ENCODE results near the gene CPEB1. TPM values are rescaled to one million over a fixed set of nuclear protein-coding genes. Genes with fewer than 3 reads are reported as not detected.

The CPEB1 gene
- total RNA-seq, 1 experiment from 2014 or later = 0.37 TPM

- H3K4me3 ChIP-seq = no peak overlapping the region
- no peak for DNase-seq (ENCODE audit: low read depth in 1 of 2, low spot score in 2 of 2)
- H3K27me3 ChIP-seq (replicated peaks) = 0 out of 2 replicates have a peak, but pooled peaks cover 7% of the 10 kb centered on the region
- H3K36me3 ChIP-seq = no peaks in the 10 kb centered on the region
- no peak overlapping the region for H3K27ac ChIP-seq
- no peaks in the 10 kb centered on the region; the same call in 1 of the 2 replicates for H3K4me1 ChIP-seq (replicated peaks)
- H3K9me3 ChIP-seq (replicated peaks) = no peaks in the 10 kb centered on the region
Observed at GRCh38 chr15:82595766-82596165, 51.4 kb downstream of the CPEB1 start.

GRCh38 chr15:82595203-82595602, 52.0 kb downstream of the CPEB1 start:
- Histone ChIP-seq H3K36me3 (no peaks in the 10 kb centered on the region), H3K27me3 (replicated peaks) (0 out of 2 replicates have a peak, but pooled peaks cover 7% of the 10 kb centered on the region), H3K4me1 (replicated peaks) (no peaks in the 10 kb centered on the region; the same call in 1 of the 2 replicates), H3K4me3 (no peak overlapping the region), H3K9me3 (replicated peaks) (no peaks in the 10 kb centered on the region), H3K27ac (no peak overlapping the region)
- DNase-seq (ENCODE audit: low read depth in 1 of 2, low spot score in 2 of 2) = no peak

- Histone ChIP-seq H3K9me3 (replicated peaks) (0 out of 2 replicates have a peak, but pooled peaks cover 2% of the 10 kb centered on the region), H3K27ac (no peak overlapping the region), H3K36me3 (no peaks in the 10 kb centered on the region), H3K4me1 (replicated peaks) (no peaks in the 10 kb centered on the region), H3K27me3 (replicated peaks) (peaks cover 7% of the 10 kb centered on the region; the same call in 1 of the 2 replicates), H3K4me3 (no peak overlapping the region)
- DNase-seq (ENCODE audit: low read depth in 1 of 2, low spot score in 2 of 2) = no peak
Observed at GRCh38 chr15:82587805-82588204, 59.4 kb downstream of the CPEB1 start.

- Histone ChIP-seq H3K27me3 (replicated peaks) (peaks cover 7% of the 10 kb centered on the region; the same call in 1 of the 2 replicates), H3K27ac (no peak overlapping the region), H3K9me3 (replicated peaks) (0 out of 2 replicates have a peak, but pooled peaks cover 2% of the 10 kb centered on the region), H3K4me3 (no peak overlapping the region), H3K4me1 (replicated peaks) (no peaks in the 10 kb centered on the region), H3K36me3 (no peaks in the 10 kb centered on the region)
- DNase-seq (ENCODE audit: low read depth in 1 of 2, low spot score in 2 of 2) = no peak
Observed at GRCh38 chr15:82585072-82585471, 62.1 kb downstream of the CPEB1 start.

- H3K27ac ChIP-seq = no peak overlapping the region
- H3K9me3 ChIP-seq (replicated peaks) = no peaks in the 10 kb centered on the region
- no peak overlapping the region for H3K4me3 ChIP-seq
- no peaks in the 10 kb centered on the region for H3K36me3 ChIP-seq
- H3K27me3 ChIP-seq (replicated peaks) = 0 out of 2 replicates have a peak, but pooled peaks cover 5% of the 10 kb centered on the region
- no peak for DNase-seq (ENCODE audit: low read depth in 1 of 2, low spot score in 2 of 2)
- no peaks in the 10 kb centered on the region for H3K4me1 ChIP-seq (replicated peaks)
Observed at GRCh38 chr15:82580713-82581112, 66.5 kb downstream of the CPEB1 start.

- no peaks in the 10 kb centered on the region for H3K36me3 ChIP-seq
- H3K9me3 ChIP-seq (replicated peaks) = no peaks in the 10 kb centered on the region
- H3K4me3 ChIP-seq = no peak overlapping the region
- no peak overlapping the region for H3K27ac ChIP-seq
- H3K4me1 ChIP-seq (replicated peaks) = 0 out of 2 replicates have a peak, but pooled peaks cover 4% of the 10 kb centered on the region
- H3K27me3 ChIP-seq (replicated peaks) = no peaks in the 10 kb centered on the region
- no peak for DNase-seq (ENCODE audit: low read depth in 1 of 2, low spot score in 2 of 2)
Observed at GRCh38 chr15:82575335-82575734, 71.8 kb downstream of the CPEB1 start.

- Histone ChIP-seq H3K27me3 (replicated peaks) (no peaks in the 10 kb centered on the region), H3K9me3 (replicated peaks) (no peaks in the 10 kb centered on the region), H3K27ac (no peak overlapping the region), H3K4me3 (no peak overlapping the region), H3K36me3 (no peaks in the 10 kb centered on the region), H3K4me1 (replicated peaks) (0 out of 2 replicates have a peak, but pooled peaks cover 4% of the 10 kb centered on the region)
- no peak for DNase-seq (ENCODE audit: low read depth in 1 of 2, low spot score in 2 of 2)
Observed at GRCh38 chr15:82572986-82573385, 74.2 kb downstream of the CPEB1 start.

GRCh38 chr15:82572311-82572710, 74.9 kb downstream of the CPEB1 start:
- Histone ChIP-seq H3K27me3 (replicated peaks) (no peaks in the 10 kb centered on the region), H3K4me3 (no peak overlapping the region), H3K4me1 (replicated peaks) (0 out of 2 replicates have a peak, but pooled peaks cover 4% of the 10 kb centered on the region), H3K9me3 (replicated peaks) (no peaks in the 10 kb centered on the region), H3K36me3 (no peaks in the 10 kb centered on the region), H3K27ac (no peak overlapping the region)
- no peak for DNase-seq (ENCODE audit: low read depth in 1 of 2, low spot score in 2 of 2)

GRCh38 chr15:82571722-82572222, 75.4 kb downstream of the CPEB1 start:
- Histone ChIP-seq H3K27ac (no peak overlapping the region), H3K36me3 (no peaks in the 10 kb centered on the region), H3K9me3 (replicated peaks) (no peaks in the 10 kb centered on the region), H3K4me1 (replicated peaks) (0 out of 2 replicates have a peak, but pooled peaks cover 4% of the 10 kb centered on the region), H3K27me3 (replicated peaks) (0 out of 2 replicates have a peak, but pooled peaks cover 2% of the 10 kb centered on the region), H3K4me3 (no peak overlapping the region)
- peak; percentile 24 to 49 for DNase-seq (ENCODE audit: low read depth in 1 of 2, low spot score in 2 of 2)

- no peaks in the 10 kb centered on the region for H3K9me3 ChIP-seq (replicated peaks)
- H3K36me3 ChIP-seq = no peaks in the 10 kb centered on the region
- H3K4me1 ChIP-seq (replicated peaks) = 0 out of 2 replicates have a peak, but pooled peaks cover 4% of the 10 kb centered on the region
- DNase-seq (ENCODE audit: low read depth in 1 of 2, low spot score in 2 of 2) = no peak
- H3K27me3 ChIP-seq (replicated peaks) = 0 out of 2 replicates have a peak, but pooled peaks cover 3% of the 10 kb centered on the region
- no peak overlapping the region for H3K4me3 ChIP-seq
- H3K27ac ChIP-seq = no peak overlapping the region
Observed at GRCh38 chr15:82570721-82571508, 76.2 kb downstream of the CPEB1 start.

GRCh38 chr15:82569834-82570233, 77.3 kb downstream of the CPEB1 start:
- no peak for DNase-seq (ENCODE audit: low read depth in 1 of 2, low spot score in 2 of 2)
- H3K27ac ChIP-seq = no peak overlapping the region
- H3K27me3 ChIP-seq (replicated peaks) = 0 out of 2 replicates have a peak, but pooled peaks cover 3% of the 10 kb centered on the region
- H3K4me1 ChIP-seq (replicated peaks) = 0 out of 2 replicates have a peak, but pooled peaks cover 4% of the 10 kb centered on the region
- no peak overlapping the region for H3K4me3 ChIP-seq
- no peaks in the 10 kb centered on the region for H3K36me3 ChIP-seq
- H3K9me3 ChIP-seq (replicated peaks) = no peaks in the 10 kb centered on the region

GRCh38 chr15:82568986-82569385, 78.2 kb downstream of the CPEB1 start:
- no peak for DNase-seq (ENCODE audit: low read depth in 1 of 2, low spot score in 2 of 2)
- no peaks in the 10 kb centered on the region for H3K9me3 ChIP-seq (replicated peaks)

GRCh38 chr15:82567661-82568060, 79.5 kb downstream of the CPEB1 start:
- Histone ChIP-seq H3K36me3 (no peaks in the 10 kb centered on the region), H3K27me3 (replicated peaks) (0 out of 2 replicates have a peak, but pooled peaks cover 3% of the 10 kb centered on the region), H3K27ac (no peak overlapping the region), H3K4me3 (no peak overlapping the region), H3K4me1 (replicated peaks) (0 out of 2 replicates have a peak, but pooled peaks cover 4% of the 10 kb centered on the region), H3K9me3 (replicated peaks) (no peaks in the 10 kb centered on the region)
- DNase-seq (ENCODE audit: low read depth in 1 of 2, low spot score in 2 of 2) = no peak

More at GRCh38 chr15:82568986-82569385, 78.2 kb downstream of the CPEB1 start:
- Histone ChIP-seq H3K36me3 (no peaks in the 10 kb centered on the region), H3K4me1 (replicated peaks) (0 out of 2 replicates have a peak, but pooled peaks cover 4% of the 10 kb centered on the region), H3K4me3 (no peak overlapping the region), H3K27ac (no peak overlapping the region), H3K27me3 (replicated peaks) (0 out of 2 replicates have a peak, but pooled peaks cover 3% of the 10 kb centered on the region)

GRCh38 chr15:82566690-82567089, 80.5 kb downstream of the CPEB1 start:
- Histone ChIP-seq H3K36me3 (no peaks in the 10 kb centered on the region), H3K4me3 (no peak overlapping the region), H3K9me3 (replicated peaks) (no peaks in the 10 kb centered on the region), H3K27me3 (replicated peaks) (0 out of 2 replicates have a peak, but pooled peaks cover 3% of the 10 kb centered on the region), H3K4me1 (replicated peaks) (0 out of 2 replicates have a peak, but pooled peaks cover 3% of the 10 kb centered on the region), H3K27ac (no peak overlapping the region)
- DNase-seq (ENCODE audit: low read depth in 1 of 2, low spot score in 2 of 2) = no peak
